Measurements from ENCODE around the gene ATG5. TPM values are rescaled to one million over a fixed set of nuclear protein-coding genes. Genes with fewer than 3 reads are reported as not detected.

The ATG5 gene
- total RNA-seq, 6 experiments from 2014 or later = 19.4 to 24.8 (median 21.5) TPM

- H3K36me3 Mint-ChIP-seq (ENCODE audit: low read depth) = peaks cover 16% of the 10 kb centered on the region
- H3K4me3 Mint-ChIP-seq = no peak overlapping the region
- no peaks in the 10 kb centered on the region for H3K9me3 Mint-ChIP-seq
- no peaks in the 10 kb centered on the region for H3K27me3 Mint-ChIP-seq (ENCODE audit: insufficient read depth)
- H3K27ac Mint-ChIP-seq = no peak overlapping the region
- H3K4me1 Mint-ChIP-seq (ENCODE audit: low read depth) = peaks cover 54% of the 10 kb centered on the region
- no peak for TF ChIP-seq CTCF (IDR thresholded peaks at IDR 0.05)
- no peak for DNase-seq
These were observed 111.8 kb downstream of the ATG5 start for GRCh38 chr6:106213660-106214289.

DNA sequence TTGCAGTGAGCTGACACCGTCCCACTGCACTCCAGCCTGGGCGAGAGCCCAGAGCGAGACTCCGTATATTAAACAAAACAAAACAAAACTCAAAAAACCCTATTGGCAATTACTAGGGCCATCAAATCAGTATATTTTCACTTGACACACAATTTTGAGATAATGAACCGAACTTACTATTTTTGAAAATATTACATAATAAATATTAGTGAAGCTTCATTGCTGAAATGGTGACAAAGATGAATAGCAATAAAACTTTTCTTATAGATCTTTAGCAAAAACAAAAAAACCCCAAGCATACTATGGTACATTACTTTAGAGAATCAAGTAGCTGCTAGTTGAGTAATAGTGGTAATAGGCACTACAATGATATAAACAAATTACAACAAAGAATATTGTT is 113.0 kb downstream of the ATG5 start:
- Mint-ChIP-seq H3K27ac (no peak overlapping the region), H3K36me3 (ENCODE audit: low read depth) (peaks cover 20% of the 10 kb centered on the region), H3K9me3 (no peaks in the 10 kb centered on the region), H3K27me3 (ENCODE audit: insufficient read depth) (no peaks in the 10 kb centered on the region), H3K4me1 (ENCODE audit: low read depth) (peaks cover 43% of the 10 kb centered on the region), H3K4me3 (no peak overlapping the region)
- TF ChIP-seq CTCF (IDR thresholded peaks at IDR 0.05) = no peak
- no peak for DNase-seq

- Mint-ChIP-seq H3K27ac (no peak overlapping the region), H3K4me1 (ENCODE audit: low read depth) (peaks cover 16% of the 10 kb centered on the region; the same call in 1 of the 2 replicates), H3K27me3 (ENCODE audit: insufficient read depth) (no peaks in the 10 kb centered on the region), H3K36me3 (ENCODE audit: low read depth) (peaks cover 44% of the 10 kb centered on the region), H3K4me3 (no peak overlapping the region), H3K9me3 (no peaks in the 10 kb centered on the region)
- TF ChIP-seq CTCF (IDR thresholded peaks at IDR 0.05) = no peak
- no peak for DNase-seq
These were observed 118.7 kb downstream of the ATG5 start for GRCh38 chr6:106206905-106207304.

DNA sequence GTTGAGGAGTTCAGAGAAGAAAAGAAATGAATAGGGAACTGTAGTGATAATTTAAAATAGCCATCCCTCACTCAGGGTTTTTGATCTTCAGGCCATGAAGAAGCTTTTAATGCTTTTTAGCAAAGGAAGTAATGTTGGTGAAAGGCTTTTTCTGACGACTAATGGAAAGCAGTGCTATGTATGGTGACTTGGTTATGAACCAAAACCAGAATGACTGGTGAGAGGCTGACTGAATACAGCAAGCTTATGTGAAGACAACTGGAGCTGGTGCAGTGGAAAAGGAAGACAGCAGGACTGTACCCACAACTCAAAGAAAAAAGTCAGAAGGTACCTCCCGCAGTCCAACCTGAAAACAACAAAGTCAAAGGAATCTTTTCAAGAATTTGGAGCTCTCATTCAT is 120.6 kb downstream of the ATG5 start:
- H3K36me3 Mint-ChIP-seq (ENCODE audit: low read depth) = peaks cover 45% of the 10 kb centered on the region
- no peaks in the 10 kb centered on the region for H3K27me3 Mint-ChIP-seq (ENCODE audit: insufficient read depth)
- H3K4me1 Mint-ChIP-seq (ENCODE audit: low read depth) = peaks cover 28% of the 10 kb centered on the region
- no peak for DNase-seq
- no peak for TF ChIP-seq CTCF (IDR thresholded peaks at IDR 0.05)
- H3K27ac Mint-ChIP-seq = no peak overlapping the region
- H3K9me3 Mint-ChIP-seq = no peaks in the 10 kb centered on the region
- H3K4me3 Mint-ChIP-seq = no peak overlapping the region

DNA sequence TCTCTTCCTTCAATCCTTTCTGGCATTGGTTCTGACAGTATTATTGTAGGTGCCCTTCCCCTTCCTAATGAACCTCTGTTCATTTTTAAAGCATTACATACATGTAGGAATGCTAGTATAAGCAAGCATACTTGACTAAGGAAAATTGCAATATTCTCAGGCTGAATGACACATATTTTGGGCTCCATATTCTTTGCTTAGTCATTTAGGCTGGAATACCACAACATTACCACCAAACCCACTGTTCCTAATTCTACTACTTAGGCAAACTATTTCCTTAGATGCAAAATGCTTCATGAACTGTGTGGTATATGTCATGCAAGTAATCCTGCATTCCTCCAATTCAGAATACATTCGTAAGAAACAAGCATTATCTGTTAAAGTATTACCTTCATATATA is 125.6 kb downstream of the ATG5 start:
- DNase-seq = peak; percentile 87
- Mint-ChIP-seq H3K4me3 (no peak overlapping the region), H3K27ac (peak overlapping the region; percentile 76), H3K4me1 (ENCODE audit: low read depth) (peaks cover 62% of the 10 kb centered on the region), H3K36me3 (ENCODE audit: low read depth) (peaks cover 50% of the 10 kb centered on the region), H3K27me3 (ENCODE audit: insufficient read depth) (no peaks in the 10 kb centered on the region; the same call in 1 of the 2 replicates), H3K9me3 (no peaks in the 10 kb centered on the region)
- TF ChIP-seq CTCF (IDR thresholded peaks at IDR 0.05) = no peak

Data from HFFc6 (cell line).